ENCODE data around the gene EEF1AKMT3.

- TF ChIP-seq ARNT (IDR thresholded peaks at IDR 0.05) (no peak), NFRKB (IDR thresholded peaks at IDR 0.05) (no peak), ELF4 (IDR thresholded peaks at IDR 0.05) (no peak), BHLHE40 (IDR thresholded peaks at IDR 0.05; ENCODE audit: borderline replicate concordance) (no peak), FOXA1 (IDR thresholded peaks at IDR 0.05) (no peak), TARDBP (IDR thresholded peaks at IDR 0.05) (no peak)
Observed at GRCh38 chr12:57735952-57736740, 36.3 kb upstream of the EEF1AKMT3 start.
